ENCODE results near the gene RNF223. TPM values are rescaled to one million over a fixed set of nuclear protein-coding genes. Genes with fewer than 3 reads are reported as not detected.
"Not testable (repeated sequence)": the region's sequence is repeated elsewhere in the genome, so short reads cannot be mapped to it uniquely, and the experiment has no call there.

RNF223 gene
- total RNA-seq, 1 donor from 2014 or later, result 7.5 TPM

- H3K4me3 ChIP-seq (ENCODE audit: low read depth, low read length), result no peak overlapping the region
- no peak for TF ChIP-seq CTCF (IDR thresholded peaks at IDR 0.05; ENCODE audit: insufficient read depth, low read length, poor library complexity, severe bottlenecking)
- peaks cover 1% of the 10 kb centered on the region for H3K36me3 ChIP-seq (ENCODE audit: control insufficient read depth, insufficient read depth, low read length)
- DNase-seq (ENCODE audit: low read depth), result no peak
- H3K27me3 ChIP-seq (ENCODE audit: control insufficient read depth, insufficient read depth, low read length), result no peaks in the 10 kb centered on the region
Observed at GRCh38 chr1:1031659-1032235, 42.4 kb downstream of the RNF223 start.

DNA sequence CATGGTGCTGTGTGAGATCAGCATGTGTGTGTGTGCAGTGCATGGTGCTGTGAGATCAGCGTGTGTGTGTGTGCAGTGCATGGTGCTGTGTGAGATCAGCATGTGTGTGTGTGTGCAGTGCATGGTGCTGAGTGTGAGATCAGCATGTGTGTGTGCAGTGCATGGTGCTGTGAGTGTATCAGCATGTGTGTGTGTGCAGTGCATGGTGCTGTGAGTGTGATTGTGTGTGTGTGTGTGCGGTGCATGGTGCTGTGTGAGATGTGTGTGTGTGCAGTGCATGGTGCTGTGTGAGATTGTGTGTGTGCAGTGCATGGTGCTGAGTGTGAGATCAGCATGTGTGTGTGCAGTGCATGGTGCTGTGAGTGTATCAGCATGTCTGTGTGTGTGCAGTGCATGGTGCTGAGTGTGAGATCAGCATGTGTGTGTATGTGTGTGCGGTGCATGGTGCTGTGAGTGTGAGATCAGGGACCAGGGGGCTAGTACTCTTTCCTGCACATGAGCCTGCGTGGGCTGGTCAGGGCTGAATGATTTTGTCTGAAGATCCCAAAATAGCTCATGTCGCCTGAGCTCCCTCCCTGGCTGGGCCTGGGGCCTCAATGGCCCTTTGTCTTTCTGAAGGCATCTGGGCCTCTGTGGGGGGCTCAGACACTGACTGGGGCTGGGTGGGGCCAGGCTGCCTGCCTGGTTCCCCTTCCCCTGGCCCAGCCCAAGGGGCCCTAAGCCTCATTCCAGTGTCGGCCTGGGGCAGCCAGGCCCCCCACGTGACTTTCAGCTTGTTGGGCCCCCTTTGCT is 43.0 kb downstream of the RNF223 start:
- H3K27me3 ChIP-seq (ENCODE audit: control insufficient read depth, insufficient read depth, low read length); H3K36me3 ChIP-seq (ENCODE audit: control insufficient read depth, insufficient read depth, low read length); DNase-seq (ENCODE audit: low read depth); H3K4me3 ChIP-seq (ENCODE audit: low read depth, low read length): not testable (repeated sequence)

DNA sequence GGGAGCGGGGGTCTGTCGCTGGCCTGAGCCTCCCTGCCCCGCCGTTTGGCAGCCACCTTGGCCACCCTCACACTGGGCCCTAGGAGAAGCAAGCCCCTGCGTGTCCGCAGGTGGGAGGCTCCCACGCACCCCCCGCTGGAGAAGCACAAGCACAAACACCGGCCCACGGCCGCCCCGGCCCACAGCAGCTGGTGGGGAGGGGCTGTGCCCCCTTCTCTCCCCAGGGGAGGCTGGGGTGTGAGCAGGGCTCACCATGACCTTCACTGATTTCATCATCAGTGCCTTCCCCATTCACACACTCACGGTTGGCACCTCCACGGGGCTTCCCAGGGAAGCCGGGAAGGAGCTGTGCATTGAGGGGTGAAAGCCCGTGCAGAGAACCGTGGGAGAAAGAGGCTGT is 46.3 kb downstream of the RNF223 start:
- no peaks in the 10 kb centered on the region for H3K27me3 ChIP-seq (ENCODE audit: control insufficient read depth, insufficient read depth, low read length)
- no peak for TF ChIP-seq CTCF (IDR thresholded peaks at IDR 0.05; ENCODE audit: insufficient read depth, low read length, poor library complexity, severe bottlenecking)
- H3K36me3 ChIP-seq (ENCODE audit: control insufficient read depth, insufficient read depth, low read length), result peaks cover 2% of the 10 kb centered on the region
- H3K4me3 ChIP-seq (ENCODE audit: low read depth, low read length), result no peak overlapping the region
- no peak for DNase-seq (ENCODE audit: low read depth)

- DNase-seq (ENCODE audit: low read depth), result no peak
- Histone ChIP-seq H3K36me3 (ENCODE audit: control insufficient read depth, insufficient read depth, low read length) (peaks cover 3% of the 10 kb centered on the region), H3K4me3 (ENCODE audit: low read depth, low read length) (no peak overlapping the region), H3K27me3 (ENCODE audit: control insufficient read depth, insufficient read depth, low read length) (no peaks in the 10 kb centered on the region)
- TF ChIP-seq CTCF (IDR thresholded peaks at IDR 0.05; ENCODE audit: insufficient read depth, low read length, poor library complexity, severe bottlenecking), result no peak
Observed at GRCh38 chr1:1026599-1027413, 47.3 kb downstream of the RNF223 start.

- Histone ChIP-seq H3K4me3 (ENCODE audit: low read depth, low read length) (no peak overlapping the region), H3K36me3 (ENCODE audit: control insufficient read depth, insufficient read depth, low read length) (peaks cover 3% of the 10 kb centered on the region), H3K27me3 (ENCODE audit: control insufficient read depth, insufficient read depth, low read length) (no peaks in the 10 kb centered on the region)
- no peak for DNase-seq (ENCODE audit: low read depth)
- TF ChIP-seq CTCF (IDR thresholded peaks at IDR 0.05; ENCODE audit: insufficient read depth, low read length, poor library complexity, severe bottlenecking), result no peak
Observed at GRCh38 chr1:1025730-1026129, 48.4 kb downstream of the RNF223 start.
